ENCODE results near the gene HSPA1A.
"Not testable (repeated sequence)": the region's sequence is repeated elsewhere in the genome, so short reads cannot be mapped to it uniquely, and the experiment has no call there.

The HSPA1A gene

GRCh38 chr6:31794866-31795615 is 20.3 kb upstream of the HSPA1A start:
- H3K27ac Mint-ChIP-seq, result peak overlapping the region; percentile 100
- peaks cover 5% of the 10 kb centered on the region for H3K36me3 Mint-ChIP-seq
- H3K9me3 Mint-ChIP-seq, result no peaks in the 10 kb centered on the region
- no peaks in the 10 kb centered on the region for H3K27me3 Mint-ChIP-seq
- peak overlapping the region; percentile 94 for H3K4me3 Mint-ChIP-seq
- peaks cover 38% of the 10 kb centered on the region for H3K4me1 Mint-ChIP-seq

DNA sequence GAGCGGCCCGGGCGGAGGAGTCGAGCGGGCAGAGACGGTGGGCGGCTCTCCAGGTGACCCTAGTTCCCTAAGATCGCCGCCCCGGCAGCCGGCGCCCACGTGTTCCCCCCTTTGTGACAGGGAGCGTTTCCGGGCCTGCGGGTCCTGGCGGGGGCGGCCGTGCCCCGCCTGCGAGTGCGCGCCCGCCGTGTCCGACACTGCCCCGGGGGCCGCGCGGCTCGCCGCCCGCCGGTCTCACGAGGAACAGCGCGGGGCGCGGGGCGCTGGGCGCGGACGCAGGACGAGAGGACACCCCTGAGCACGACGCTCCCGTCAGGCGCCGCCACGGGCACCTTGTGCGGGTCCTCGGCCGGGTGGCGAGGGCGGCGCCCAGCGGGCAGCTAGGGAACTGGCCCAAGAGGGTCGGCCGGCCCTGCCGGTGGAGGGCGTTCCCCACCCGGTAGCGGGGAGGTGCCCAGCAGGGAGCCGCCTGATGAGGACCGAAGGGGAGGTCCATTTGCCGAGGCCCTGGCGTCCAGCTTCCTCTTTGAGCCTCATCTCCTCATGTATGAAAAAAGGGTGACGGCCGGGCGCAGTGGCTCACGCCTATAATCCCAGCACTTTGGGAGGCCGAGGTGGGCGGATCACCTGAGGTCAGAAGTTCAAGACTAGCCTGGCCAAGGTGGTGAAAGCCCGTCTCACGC is 19.6 kb upstream of the HSPA1A start, which contains the start of gene VARS1:
TSS of gene VARS1 (minus strand) at position 137 of the 683 bp plus-strand sequence. CDS start 535 bp downstream, outside the sequence.
- peak within 1 kb of the TSS; percentile 94 for H3K4me3 Mint-ChIP-seq
- peaks cover 35% of the 10 kb centered on the region for H3K4me1 Mint-ChIP-seq
- peaks cover 3% of the 10 kb centered on the region for H3K36me3 Mint-ChIP-seq
- no peaks in the 10 kb centered on the region for H3K27me3 Mint-ChIP-seq
- H3K27ac Mint-ChIP-seq, result peak within 1 kb of the TSS; percentile 100
- no peaks in the 10 kb centered on the region for H3K9me3 Mint-ChIP-seq

GRCh38 chr6:31796993-31797385 is 18.4 kb upstream of the HSPA1A start:
- H3K36me3 Mint-ChIP-seq, result peaks cover 2% of the 10 kb centered on the region
- no peaks in the 10 kb centered on the region for H3K27me3 Mint-ChIP-seq
- peak overlapping the region; percentile 48 for H3K4me3 Mint-ChIP-seq
- peaks cover 34% of the 10 kb centered on the region for H3K4me1 Mint-ChIP-seq
- no peak overlapping the region for H3K27ac Mint-ChIP-seq
- no peaks in the 10 kb centered on the region for H3K9me3 Mint-ChIP-seq

DNA sequence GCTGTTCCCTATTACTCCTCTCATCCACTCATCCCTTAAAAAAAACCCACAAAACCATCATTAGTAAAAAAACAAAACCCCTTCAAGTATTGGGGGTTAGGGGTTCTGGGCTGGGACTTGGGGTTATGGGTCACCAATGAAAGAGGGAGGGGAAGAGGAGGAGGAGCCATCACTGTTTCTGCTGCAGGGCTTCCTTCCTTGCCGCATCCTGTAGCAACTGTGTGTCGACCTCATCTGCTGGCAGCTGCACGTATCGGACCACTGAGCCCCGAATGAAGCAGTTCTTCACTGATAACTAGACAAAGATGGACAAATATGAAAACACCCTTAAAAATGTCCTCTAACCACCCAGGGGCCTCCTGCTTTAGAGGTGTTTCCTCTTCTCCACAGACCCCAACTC is 17.8 kb upstream of the HSPA1A start:
- Mint-ChIP-seq H3K27ac (peak overlapping the region; percentile 43), H3K9me3 (no peaks in the 10 kb centered on the region), H3K27me3 (no peaks in the 10 kb centered on the region), H3K4me1 (peaks cover 34% of the 10 kb centered on the region), H3K4me3 (peak overlapping the region; percentile 67), H3K36me3 (peaks cover 2% of the 10 kb centered on the region)

DNA sequence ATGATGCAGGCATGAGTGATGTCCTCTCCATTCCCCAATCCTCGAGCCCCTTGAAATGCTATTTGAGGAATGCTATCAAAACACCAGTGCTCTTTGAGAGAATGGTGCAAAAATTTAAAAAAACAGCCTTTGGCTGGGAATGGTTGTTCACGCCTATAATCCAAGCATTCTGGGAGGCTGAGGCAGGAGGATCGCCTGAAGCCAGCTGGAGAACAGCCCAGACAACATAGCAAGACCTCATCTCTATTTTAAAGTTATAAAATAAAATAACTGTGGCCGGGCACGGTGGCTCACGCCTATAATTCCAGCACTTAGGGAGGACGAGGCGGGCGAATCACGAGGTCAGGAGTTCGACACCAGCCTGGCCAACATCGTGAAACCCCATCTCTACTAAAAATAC is 15.6 kb upstream of the HSPA1A start:
- H3K27me3 Mint-ChIP-seq, result no peaks in the 10 kb centered on the region
- no peak overlapping the region for H3K4me3 Mint-ChIP-seq
- H3K4me1 Mint-ChIP-seq, result peaks cover 26% of the 10 kb centered on the region
- H3K9me3 Mint-ChIP-seq, result no peaks in the 10 kb centered on the region
- H3K27ac Mint-ChIP-seq, result no peak overlapping the region
- no peaks in the 10 kb centered on the region for H3K36me3 Mint-ChIP-seq

DNA sequence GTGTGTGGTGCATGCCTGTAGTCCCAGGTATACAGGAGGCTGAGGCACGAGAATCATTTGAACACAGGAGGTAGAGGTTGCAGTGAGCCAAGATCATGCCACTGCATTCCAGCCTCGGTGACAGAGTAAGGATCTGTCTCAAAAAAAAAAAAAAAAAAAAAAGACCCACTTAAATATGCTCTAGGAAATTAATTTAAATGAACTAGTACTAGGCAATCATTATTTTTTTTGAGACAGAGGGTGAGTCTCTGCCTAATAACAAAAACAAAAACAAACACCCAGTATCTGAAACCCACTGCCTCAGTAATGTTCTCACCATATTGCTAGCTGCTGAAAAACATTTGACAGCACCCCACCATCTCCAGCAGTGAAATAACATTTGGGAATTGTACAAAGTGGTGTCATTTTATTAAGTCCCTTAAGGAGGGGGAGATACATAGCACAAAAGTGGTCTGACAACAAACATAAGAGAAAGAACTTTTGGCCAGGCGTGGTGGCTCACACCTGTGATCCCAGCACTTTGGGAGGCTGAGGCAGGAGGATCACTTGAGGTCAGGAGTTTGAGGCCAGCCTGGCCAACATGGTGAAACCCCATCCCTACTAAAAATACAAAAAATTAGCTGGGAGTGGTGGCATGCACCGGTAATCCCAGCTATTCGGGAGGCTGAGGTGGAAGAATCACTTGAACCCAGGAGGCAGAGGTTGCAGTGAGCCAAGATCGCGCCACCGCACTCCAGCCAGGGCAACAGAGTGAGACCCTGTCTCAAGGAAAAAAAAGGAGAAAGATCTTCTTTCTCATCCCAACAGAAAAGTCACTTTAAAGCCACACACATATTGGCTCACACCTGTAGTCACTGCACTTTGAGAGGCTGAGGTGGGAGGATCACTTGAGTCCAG is 14.1 kb upstream of the HSPA1A start:
- H3K27ac Mint-ChIP-seq, H3K27me3 Mint-ChIP-seq, H3K4me3 Mint-ChIP-seq, H3K9me3 Mint-ChIP-seq, H3K36me3 Mint-ChIP-seq: not testable (repeated sequence)
- peaks cover 33% of the 10 kb centered on the region for H3K4me1 Mint-ChIP-seq

- Mint-ChIP-seq H3K27me3 (no peaks in the 10 kb centered on the region), H3K27ac (peak overlapping the region; percentile 96), H3K4me3 (peak overlapping the region; percentile 99), H3K9me3 (no peaks in the 10 kb centered on the region), H3K4me1 (peaks cover 22% of the 10 kb centered on the region), H3K36me3 (peaks cover 7% of the 10 kb centered on the region)
These were observed 9.3 kb upstream of the HSPA1A start for GRCh38 chr6:31805939-31806469.

DNA sequence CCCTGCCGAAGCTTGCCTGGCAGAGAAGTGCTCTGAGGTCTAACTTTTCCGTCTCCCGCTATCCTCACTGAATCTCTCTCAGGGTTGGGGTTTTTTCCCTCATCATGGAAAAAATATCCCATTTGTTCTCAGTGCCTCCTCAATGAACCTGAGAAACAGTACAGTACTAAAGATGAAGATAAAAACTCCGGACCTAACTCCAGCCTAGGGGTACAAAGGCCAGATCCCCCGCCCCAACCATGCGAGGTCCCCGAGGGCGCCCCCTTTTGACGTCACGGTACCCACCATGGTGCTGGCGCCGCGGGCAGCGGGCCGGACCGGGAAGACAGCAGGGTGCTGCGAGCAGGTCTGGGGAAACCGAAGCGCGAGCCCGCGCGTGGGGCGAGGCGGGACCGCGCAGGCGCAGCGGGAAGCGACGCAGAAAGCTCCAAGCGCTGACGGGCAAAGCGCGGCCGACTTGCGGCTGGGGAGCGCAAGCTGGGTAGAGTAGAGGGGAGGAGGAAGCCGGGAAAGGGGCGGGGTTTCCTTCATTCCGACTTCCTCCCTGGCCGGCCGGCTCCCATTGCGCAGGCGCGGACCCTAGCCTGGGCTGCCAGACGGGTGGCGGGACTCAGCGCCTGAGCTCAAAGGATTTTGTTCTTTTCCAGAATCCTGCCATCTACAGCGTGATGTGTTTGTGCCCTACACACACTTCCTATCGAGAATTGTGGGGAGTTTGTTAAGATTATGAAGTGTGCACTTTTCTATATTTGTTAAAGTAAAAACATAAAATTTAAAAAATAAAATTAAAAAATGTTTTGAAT is 8.7 kb upstream of the HSPA1A start, which contains the start of gene LSM2:
TSS of gene LSM2 (minus strand) at position 497 of the 803 bp plus-strand sequence. CDS start at position 288, 209 bp downstream.
- Mint-ChIP-seq H3K4me3 (peak within 1 kb of the TSS; percentile 99), H3K27ac (peak within 1 kb of the TSS; percentile 96), H3K9me3 (no peaks in the 10 kb centered on the region), H3K36me3 (peaks cover 7% of the 10 kb centered on the region), H3K27me3 (no peaks in the 10 kb centered on the region), H3K4me1 (peaks cover 19% of the 10 kb centered on the region)

DNA sequence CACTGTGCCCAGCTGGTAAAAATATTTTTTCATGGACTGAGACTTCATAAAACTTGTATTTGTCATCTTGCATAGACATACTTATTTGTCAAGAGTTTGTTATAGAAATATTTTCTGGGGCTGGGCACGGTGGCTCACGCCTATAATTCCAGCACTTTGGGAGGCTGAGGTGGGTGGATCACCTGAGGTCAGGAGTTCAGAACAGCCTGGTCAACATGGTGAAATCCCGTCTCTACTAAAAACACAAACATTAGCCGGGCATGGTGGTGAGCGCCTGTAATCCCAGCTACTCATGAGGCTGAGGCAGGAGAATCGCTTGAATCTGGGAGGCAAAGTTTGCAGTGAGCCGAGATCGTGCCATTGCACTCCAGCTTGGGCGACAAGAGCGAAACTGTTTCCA is 6.7 kb upstream of the HSPA1A start:
- not testable (repeated sequence) for H3K27ac Mint-ChIP-seq, H3K36me3 Mint-ChIP-seq, H3K9me3 Mint-ChIP-seq, H3K27me3 Mint-ChIP-seq, H3K4me3 Mint-ChIP-seq
- H3K4me1 Mint-ChIP-seq, result peaks cover 27% of the 10 kb centered on the region

GRCh38 chr6:31811645-31812044 is 3.7 kb upstream of the HSPA1A start:
- Mint-ChIP-seq H3K36me3 (peaks cover 5% of the 10 kb centered on the region), H3K4me3 (no peak overlapping the region), H3K4me1 (peaks cover 25% of the 10 kb centered on the region), H3K27ac (no peak overlapping the region), H3K9me3 (no peaks in the 10 kb centered on the region), H3K27me3 (no peaks in the 10 kb centered on the region)

DNA sequence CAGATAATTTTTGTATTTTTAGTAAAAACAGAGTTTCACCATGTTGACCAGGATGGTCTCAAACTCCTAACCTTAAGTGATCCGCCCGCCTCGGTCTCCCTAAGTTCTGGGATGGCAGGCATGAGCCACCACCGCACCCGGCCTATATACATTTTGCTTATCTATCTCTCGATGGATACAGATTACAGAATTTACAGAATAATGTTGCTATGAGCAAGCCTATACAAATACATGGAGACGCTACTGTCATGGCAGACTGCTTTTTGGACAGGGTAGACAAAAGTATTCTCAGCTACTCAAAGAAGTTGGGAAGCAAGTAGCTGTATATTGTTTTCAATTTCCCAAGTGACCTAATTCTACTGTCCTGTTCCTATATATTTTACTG is 1.9 kb upstream of the HSPA1A start:
- Mint-ChIP-seq H3K27me3 (no peaks in the 10 kb centered on the region), H3K4me1 (peaks cover 32% of the 10 kb centered on the region), H3K9me3 (no peaks in the 10 kb centered on the region), H3K36me3 (peaks cover 5% of the 10 kb centered on the region), H3K4me3 (peak overlapping the region; percentile 77), H3K27ac (peak overlapping the region; percentile 92)

DNA sequence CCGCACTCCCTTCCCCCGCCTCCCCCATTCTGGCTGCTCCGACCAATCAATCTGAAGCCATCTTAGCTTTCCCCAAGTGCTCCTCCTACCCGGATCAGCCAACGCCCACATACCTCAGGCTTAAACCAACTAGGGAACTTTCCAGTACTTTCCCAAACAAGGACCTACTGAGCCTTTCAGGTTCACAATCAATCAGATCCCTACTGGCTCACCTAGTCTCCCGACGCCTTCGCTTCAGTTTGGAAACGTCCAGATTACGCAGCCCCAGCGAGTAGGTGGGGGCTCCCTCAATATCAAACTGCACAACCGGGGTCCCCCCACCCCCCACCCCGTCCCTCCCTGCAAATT is 692 bp upstream of the HSPA1A start:
- Mint-ChIP-seq H3K27me3 (no peaks in the 10 kb centered on the region), H3K4me1 (peaks cover 36% of the 10 kb centered on the region), H3K4me3 (peak overlapping the region; percentile 87), H3K9me3 (no peaks in the 10 kb centered on the region), H3K27ac (peak overlapping the region; percentile 73), H3K36me3 (peaks cover 3% of the 10 kb centered on the region)

DNA sequence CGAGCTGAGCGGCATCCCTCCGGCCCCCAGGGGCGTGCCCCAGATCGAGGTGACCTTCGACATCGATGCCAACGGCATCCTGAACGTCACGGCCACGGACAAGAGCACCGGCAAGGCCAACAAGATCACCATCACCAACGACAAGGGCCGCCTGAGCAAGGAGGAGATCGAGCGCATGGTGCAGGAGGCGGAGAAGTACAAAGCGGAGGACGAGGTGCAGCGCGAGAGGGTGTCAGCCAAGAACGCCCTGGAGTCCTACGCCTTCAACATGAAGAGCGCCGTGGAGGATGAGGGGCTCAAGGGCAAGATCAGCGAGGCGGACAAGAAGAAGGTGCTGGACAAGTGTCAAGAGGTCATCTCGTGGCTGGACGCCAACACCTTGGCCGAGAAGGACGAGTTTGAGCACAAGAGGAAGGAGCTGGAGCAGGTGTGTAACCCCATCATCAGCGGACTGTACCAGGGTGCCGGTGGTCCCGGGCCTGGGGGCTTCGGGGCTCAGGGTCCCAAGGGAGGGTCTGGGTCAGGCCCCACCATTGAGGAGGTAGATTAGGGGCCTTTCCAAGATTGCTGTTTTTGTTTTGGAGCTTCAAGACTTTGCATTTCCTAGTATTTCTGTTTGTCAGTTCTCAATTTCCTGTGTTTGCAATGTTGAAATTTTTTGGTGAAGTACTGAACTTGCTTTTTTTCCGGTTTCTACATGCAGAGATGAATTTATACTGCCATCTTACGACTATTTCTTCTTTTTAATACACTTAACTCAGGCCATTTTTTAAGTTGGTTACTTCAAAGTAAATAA is 2.0 kb downstream of the HSPA1A start:
- H3K9me3 Mint-ChIP-seq, H3K36me3 Mint-ChIP-seq, H3K27me3 Mint-ChIP-seq: not testable (repeated sequence)
- H3K27ac Mint-ChIP-seq, result peak overlapping the region; percentile 93
- peak overlapping the region; percentile 91 for H3K4me3 Mint-ChIP-seq
- peaks cover 53% of the 10 kb centered on the region for H3K4me1 Mint-ChIP-seq

- Mint-ChIP-seq H3K4me1 (peaks cover 53% of the 10 kb centered on the region), H3K4me3 (peak overlapping the region; percentile 91)
- not testable (repeated sequence) for H3K27me3 Mint-ChIP-seq
These were observed 2.7 kb downstream of the HSPA1A start for GRCh38 chr6:31817929-31818511.

More at GRCh38 chr6:31817929-31818511, 2.7 kb downstream of the HSPA1A start:
- peak overlapping the region; percentile 93 for H3K27ac Mint-ChIP-seq
- H3K9me3 Mint-ChIP-seq, H3K36me3 Mint-ChIP-seq: not testable (repeated sequence)
